Uterus (tissue), 4 donors: Measurements from ENCODE around the gene CGB3. TPM values are rescaled to one million over a fixed set of nuclear protein-coding genes. Genes with fewer than 3 reads are reported as not detected.

Experiments used
- DNase-seq, 2 donors: peaks; one replicate each; pipeline ENCODE4 v3.0.0-alpha.2; 2019 to 2020
- H3K27ac ChIP-seq, 2 donors: fragments of 200-600 bp; sonication (generic); 1 replicate in 1 of 2; 2 replicates in 1 of 2; pipeline ENCODE4 v1.5.1; 2016 to 2018
- H3K27me3 ChIP-seq, 2 donors: fragments of 200-600 bp; sonication (generic); one replicate each; pipeline ENCODE4 v1.5.1; 2018 to 2019; ENCODE audit warnings: control low read depth in 1 of 2
- H3K36me3 ChIP-seq, 2 donors: fragments of 200-600 bp; sonication (generic); one replicate each; pipeline ENCODE4 v1.5.1; 2019; ENCODE audit warnings: control low read depth in 1 of 2
- H3K4me1 ChIP-seq, 2 donors: fragments of 200-600 bp; sonication (generic); one replicate each; pipeline ENCODE4 v1.5.1; 2018 to 2019; ENCODE audit warnings: control low read depth in 1 of 2
- H3K4me3 ChIP-seq, 2 donors: fragments of 200-600 bp; sonication (generic); 1 replicate in 1 of 2; 2 replicates in 1 of 2; pipeline ENCODE4 v1.5.1; 2018 to 2019; ENCODE audit warnings: mild to moderate bottlenecking in 1 of 2
- H3K9me3 ChIP-seq, 2 donors: fragments of 200-600 bp; sonication (generic); one replicate each; pipeline ENCODE4 v1.5.1; 2019; ENCODE audit warnings: control low read depth in 1 of 2
- POLR2A ChIP-seq, 2 donors: fragments of 450-650 bp; IDR thresholded peaks; one replicate each; pipeline ENCODE4 v1.6.1; 2016; ENCODE audit warnings: antibody characterized with exemption in 2 of 2, mild to moderate bottlenecking in 1 of 2, moderate library complexity in 1 of 2
- intact Hi-C: fragments of 100-400 bp; cut with DNase I; formaldehyde crosslinking; loops from one replicate; pipeline ENCODE4 v1.15.1; 2023; ENCODE audit warnings: low total_unique reads
- total RNA-seq, 4 donors: library from RNA; depleted of rRNA in 3 of 4; stranded (reverse); fragments of >200 nt in 3 of 4; gene quantifications; one replicate each; pipeline versions ENCODE4 v1.1.0 to v1.2.4, GENCODE V29; 2014 to 2023
- TF ChIP-seq, protein P1 (sequence below), 4 experiments: fragments of 200-600 bp in 2 of 4; fragments of 450-650 bp in 2 of 4; sonication (generic) in 2 of 4; IDR thresholded peaks; one replicate each; pipeline ENCODE4 v1.5.1; 2016 to 2019; ENCODE audit warnings: antibody characterized with exemption in 4 of 4, mild to moderate bottlenecking in 2 of 4, moderate library complexity in 1 of 4
- donor health status: DM: yes; HTN: yes; CAD: no.

The CGB3 gene
- total RNA-seq, 4 donors from 2014 or later = not detected

DNA sequence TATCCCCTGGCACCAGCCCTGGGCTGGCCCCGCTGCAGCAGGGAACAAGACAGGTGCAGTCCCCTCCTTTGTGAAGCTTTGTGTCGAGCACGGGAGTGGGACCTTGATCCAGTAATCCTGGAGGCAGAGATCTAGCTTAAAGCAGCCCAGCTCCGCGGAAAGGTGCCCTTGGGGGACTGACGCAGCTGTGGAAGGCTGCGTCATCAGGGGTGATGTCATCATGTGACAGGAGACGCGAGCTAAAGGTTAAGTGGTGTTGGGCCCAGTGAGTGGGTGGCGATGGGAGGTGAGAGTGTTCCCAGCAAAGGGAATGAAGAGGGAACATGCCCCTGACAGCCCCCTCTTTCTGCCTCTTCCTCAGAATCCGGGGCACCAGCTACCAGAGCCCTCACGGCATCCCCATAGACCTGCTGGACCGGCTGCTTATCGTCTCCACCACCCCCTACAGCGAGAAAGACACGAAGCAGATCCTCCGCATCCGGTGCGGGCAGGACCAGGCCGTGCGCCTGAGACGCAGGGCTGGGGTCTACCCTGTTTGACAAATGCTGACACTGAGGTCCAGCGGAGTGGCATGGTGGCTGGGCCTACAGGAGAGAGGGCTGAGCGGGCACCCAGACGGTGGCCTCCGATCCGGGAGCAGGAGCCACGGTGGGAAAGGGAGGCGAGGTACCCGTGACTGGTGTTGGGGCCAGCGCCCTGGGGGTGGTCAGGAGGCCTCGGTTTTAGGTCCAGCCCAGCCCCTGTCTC is 9.8 kb downstream of the CGB3 start:
- no peak overlapping the region for H3K4me3 ChIP-seq
- peaks cover 0 to 7% of the 10 kb centered on the region in 2 donors for H3K4me1 ChIP-seq
- TF ChIP-seq, protein P1, sequence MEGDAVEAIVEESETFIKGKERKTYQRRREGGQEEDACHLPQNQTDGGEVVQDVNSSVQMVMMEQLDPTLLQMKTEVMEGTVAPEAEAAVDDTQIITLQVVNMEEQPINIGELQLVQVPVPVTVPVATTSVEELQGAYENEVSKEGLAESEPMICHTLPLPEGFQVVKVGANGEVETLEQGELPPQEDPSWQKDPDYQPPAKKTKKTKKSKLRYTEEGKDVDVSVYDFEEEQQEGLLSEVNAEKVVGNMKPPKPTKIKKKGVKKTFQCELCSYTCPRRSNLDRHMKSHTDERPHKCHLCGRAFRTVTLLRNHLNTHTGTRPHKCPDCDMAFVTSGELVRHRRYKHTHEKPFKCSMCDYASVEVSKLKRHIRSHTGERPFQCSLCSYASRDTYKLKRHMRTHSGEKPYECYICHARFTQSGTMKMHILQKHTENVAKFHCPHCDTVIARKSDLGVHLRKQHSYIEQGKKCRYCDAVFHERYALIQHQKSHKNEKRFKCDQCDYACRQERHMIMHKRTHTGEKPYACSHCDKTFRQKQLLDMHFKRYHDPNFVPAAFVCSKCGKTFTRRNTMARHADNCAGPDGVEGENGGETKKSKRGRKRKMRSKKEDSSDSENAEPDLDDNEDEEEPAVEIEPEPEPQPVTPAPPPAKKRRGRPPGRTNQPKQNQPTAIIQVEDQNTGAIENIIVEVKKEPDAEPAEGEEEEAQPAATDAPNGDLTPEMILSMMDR (IDR thresholded peaks at IDR 0.05) = no peak
- TF ChIP-seq POLR2A (IDR thresholded peaks at IDR 0.05) = no peak
- H3K9me3 ChIP-seq = no peaks in the 10 kb centered on the region
- intact Hi-C loops = no loop called here
- no peak for DNase-seq
- no peak overlapping the region for H3K27ac ChIP-seq
- no peaks in the 10 kb centered on the region for H3K36me3 ChIP-seq
- no peaks in the 10 kb centered on the region for H3K27me3 ChIP-seq

DNA sequence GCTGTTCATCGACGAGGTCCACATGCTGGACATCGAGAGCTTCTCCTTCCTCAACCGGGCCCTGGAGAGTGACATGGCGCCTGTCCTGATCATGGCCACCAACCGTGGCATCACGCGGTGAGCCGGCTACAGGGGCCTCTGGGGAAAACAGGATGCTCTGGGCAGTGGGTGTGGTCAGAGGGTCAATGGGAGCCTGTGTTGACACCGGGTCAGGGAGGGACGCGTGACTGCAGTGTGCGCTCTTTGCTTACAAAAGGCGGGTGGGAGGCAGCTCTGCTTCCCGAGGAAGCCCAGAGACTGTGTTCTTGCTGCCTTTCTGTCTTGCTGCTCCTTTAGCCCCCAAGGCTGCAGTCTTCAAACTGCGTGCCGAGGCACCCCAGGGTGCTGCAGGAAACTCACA is 12.9 kb downstream of the CGB3 start:
- intact Hi-C loops = no loop called here
- Histone ChIP-seq H3K9me3 (no peaks in the 10 kb centered on the region), H3K36me3 (no peaks in the 10 kb centered on the region), H3K27ac (no peak overlapping the region), H3K4me3 (no peak overlapping the region), H3K4me1 (no peaks in the 10 kb centered on the region), H3K27me3 (no peaks in the 10 kb centered on the region)
- no peak for DNase-seq
- TF ChIP-seq POLR2A (IDR thresholded peaks at IDR 0.05) = no peak
- TF ChIP-seq, protein P1 (IDR thresholded peaks at IDR 0.05) = no peak

DNA sequence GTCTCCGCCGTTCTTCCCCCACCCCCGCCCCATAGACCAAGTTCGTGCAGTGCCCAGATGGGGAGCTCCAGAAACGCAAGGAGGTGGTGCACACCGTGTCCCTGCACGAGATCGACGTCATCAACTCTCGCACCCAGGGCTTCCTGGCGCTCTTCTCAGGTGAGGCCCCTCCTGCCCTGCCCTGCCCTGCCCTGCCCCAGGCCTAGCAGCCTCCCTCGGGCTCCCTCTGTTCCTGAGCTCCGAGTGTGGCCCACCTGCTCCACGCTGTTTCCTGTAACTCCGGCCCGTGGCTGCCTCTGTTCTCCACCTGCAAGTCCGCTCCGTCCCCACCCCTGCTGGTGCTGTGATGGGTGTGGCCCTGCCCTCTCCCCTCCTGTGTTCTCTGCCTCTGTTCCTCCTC is 13.7 kb downstream of the CGB3 start:
- Histone ChIP-seq H3K4me3 (no peak overlapping the region), H3K4me1 (no peaks in the 10 kb centered on the region), H3K27ac (no peak overlapping the region), H3K27me3 (no peaks in the 10 kb centered on the region), H3K36me3 (no peaks in the 10 kb centered on the region), H3K9me3 (no peaks in the 10 kb centered on the region)
- no peak for DNase-seq
- TF ChIP-seq, protein P1 (IDR thresholded peaks at IDR 0.05) = no peak
- no peak for TF ChIP-seq POLR2A (IDR thresholded peaks at IDR 0.05)
- intact Hi-C loops = no loop called here

DNA sequence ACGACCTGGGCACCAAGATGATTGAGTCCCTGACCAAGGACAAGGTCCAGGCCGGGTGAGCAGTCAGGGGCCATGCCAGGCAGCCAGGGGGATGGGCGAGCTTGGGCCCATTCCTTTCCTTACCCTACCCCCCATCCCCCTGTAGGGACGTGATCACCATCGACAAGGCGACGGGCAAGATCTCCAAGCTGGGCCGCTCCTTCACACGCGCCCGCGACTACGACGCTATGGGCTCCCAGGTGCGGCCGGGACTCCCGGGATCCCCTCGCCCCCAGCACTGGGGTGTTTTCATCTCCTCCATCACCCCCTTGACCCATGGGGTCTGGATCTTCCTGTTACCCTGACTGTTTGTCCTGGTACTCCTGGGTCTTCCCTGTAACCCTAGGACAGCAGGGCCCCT is 14.3 kb downstream of the CGB3 start:
- no peaks in the 10 kb centered on the region for H3K36me3 ChIP-seq
- TF ChIP-seq, protein P1 (IDR thresholded peaks at IDR 0.05) = no peak
- TF ChIP-seq POLR2A (IDR thresholded peaks at IDR 0.05) = no peak
- H3K27ac ChIP-seq = no peak overlapping the region

DNA sequence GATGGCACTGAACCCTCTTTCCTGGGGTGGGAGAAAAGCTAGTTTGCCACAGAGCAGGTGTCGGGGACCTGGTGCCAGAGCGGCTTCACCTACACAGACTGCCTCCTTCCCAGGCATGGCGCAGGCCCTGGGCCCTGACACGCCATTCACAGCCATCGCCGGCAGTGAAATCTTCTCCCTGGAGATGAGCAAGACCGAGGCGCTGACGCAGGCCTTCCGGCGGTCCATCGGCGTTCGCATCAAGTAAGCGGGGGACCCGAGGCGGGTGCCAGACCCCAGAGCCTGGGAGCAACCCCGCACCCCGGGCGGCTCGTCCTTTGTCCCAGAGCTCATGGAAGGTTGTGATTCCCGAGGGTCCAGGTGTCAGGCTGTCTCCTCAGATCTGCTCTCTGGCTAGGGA is 17.2 kb downstream of the CGB3 start:
- intact Hi-C loops = no loop called here
- H3K4me1 ChIP-seq = no peaks in the 10 kb centered on the region
- H3K27ac ChIP-seq = no peak overlapping the region
- DNase-seq = no peak
- no peak overlapping the region for H3K4me3 ChIP-seq
- H3K36me3 ChIP-seq = no peaks in the 10 kb centered on the region
- no peaks in the 10 kb centered on the region for H3K27me3 ChIP-seq
- no peaks in the 10 kb centered on the region for H3K9me3 ChIP-seq
- TF ChIP-seq, protein P1 (IDR thresholded peaks at IDR 0.05) = no peak
- no peak for TF ChIP-seq POLR2A (IDR thresholded peaks at IDR 0.05)

More for the DNA sequence above, 14.3 kb downstream of the CGB3 start:
- intact Hi-C loops = no loop called here
- Histone ChIP-seq H3K9me3 (no peaks in the 10 kb centered on the region), H3K4me3 (no peak overlapping the region), H3K4me1 (no peaks in the 10 kb centered on the region), H3K27me3 (no peaks in the 10 kb centered on the region)
- no peak for DNase-seq
